Activated naive CD4-positive, alpha-beta T cell treated with anti-CD3 and anti-CD28 coated beads, Interleukin-2, amount 10 ng/mL, durations not matched to agents 7 days and 5 days (primary cell): ENCODE measurements around the gene CDH12.
"Not testable (repeated sequence)": the region's sequence is repeated elsewhere in the genome, so short reads cannot be mapped to it uniquely, and the experiment has no call there.

ENCODE experiments used
- CTCF ChIA-PET: fragments of 350-600 bp; sonication (Branson Sonifier 250); formaldehyde crosslinking; loops from one replicate; lab custom pipeline; 2021; ENCODE audit warnings: antibody characterized with exemption; lab: Charles Lee
- DNase-seq: peaks from one replicate; pipeline ENCODE4 v3.0.0-alpha.2; 2020
- H3K27ac Mint-ChIP-seq: one replicate; pipeline ENCODE4 v1.8.0; 2021; ENCODE audit warnings: mild to moderate bottlenecking, moderate library complexity, mixed read lengths
- H3K27me3 Mint-ChIP-seq: one replicate; pipeline ENCODE4 v1.8.0; 2021; ENCODE audit warnings: mild to moderate bottlenecking, mixed read lengths
- H3K36me3 Mint-ChIP-seq: one replicate; pipeline ENCODE4 v1.8.0; 2021; ENCODE audit warnings: mixed read lengths
- H3K4me1 Mint-ChIP-seq: one replicate; pipeline ENCODE4 v1.8.0; 2021; ENCODE audit warnings: mixed read lengths
- H3K4me3 Mint-ChIP-seq: one replicate; pipeline ENCODE4 v1.8.0; 2021; ENCODE audit warnings: mild to moderate bottlenecking, moderate library complexity, mixed read lengths
- H3K9me3 Mint-ChIP-seq: one replicate; pipeline ENCODE4 v1.8.0; 2021; ENCODE audit warnings: mixed read lengths

The CDH12 gene

GRCh38 chr5:22837803-22838202, 15.3 kb downstream of the CDH12 start:
- Mint-ChIP-seq H3K27ac (no peak overlapping the region), H3K9me3 (peaks cover 8% of the 10 kb centered on the region), H3K36me3 (no peaks in the 10 kb centered on the region), H3K27me3 (no peaks in the 10 kb centered on the region), H3K4me1 (no peaks in the 10 kb centered on the region), H3K4me3 (no peak overlapping the region)
- no peak for DNase-seq
- CTCF ChIA-PET: no interaction called here

GRCh38 chr5:22835686-22836085, 17.5 kb downstream of the CDH12 start:
- CTCF ChIA-PET: no interaction called here
- no peak for DNase-seq
- H3K27ac Mint-ChIP-seq: no peak overlapping the region
- H3K36me3 Mint-ChIP-seq: no peaks in the 10 kb centered on the region
- no peaks in the 10 kb centered on the region for H3K27me3 Mint-ChIP-seq
- H3K4me1 Mint-ChIP-seq: no peaks in the 10 kb centered on the region
- no peak overlapping the region for H3K4me3 Mint-ChIP-seq
- H3K9me3 Mint-ChIP-seq: peaks cover 1% of the 10 kb centered on the region

- DNase-seq: no peak
- CTCF ChIA-PET: no interaction called here
- Mint-ChIP-seq H3K27ac (no peak overlapping the region), H3K4me3 (no peak overlapping the region), H3K4me1 (no peaks in the 10 kb centered on the region), H3K9me3 (peaks cover 9% of the 10 kb centered on the region), H3K36me3 (no peaks in the 10 kb centered on the region), H3K27me3 (no peaks in the 10 kb centered on the region)
These were observed 59.7 kb downstream of the CDH12 start for GRCh38 chr5:22793463-22793862.

- no peaks in the 10 kb centered on the region for H3K36me3 Mint-ChIP-seq
- H3K4me3 Mint-ChIP-seq: no peak overlapping the region
- H3K9me3 Mint-ChIP-seq: peaks cover 14% of the 10 kb centered on the region
- no peak for DNase-seq
- H3K4me1 Mint-ChIP-seq: no peaks in the 10 kb centered on the region
- no peaks in the 10 kb centered on the region for H3K27me3 Mint-ChIP-seq
- CTCF ChIA-PET: no interaction called here
- H3K27ac Mint-ChIP-seq: no peak overlapping the region
These were observed 65.3 kb downstream of the CDH12 start for GRCh38 chr5:22787807-22788206.

GRCh38 chr5:22787398-22787797, 65.7 kb downstream of the CDH12 start:
- Mint-ChIP-seq H3K4me3 (no peak overlapping the region), H3K27ac (no peak overlapping the region), H3K4me1 (no peaks in the 10 kb centered on the region)

GRCh38 chr5:22780756-22781155, 72.4 kb downstream of the CDH12 start:
- H3K27me3 Mint-ChIP-seq: no peaks in the 10 kb centered on the region
- peaks cover 7% of the 10 kb centered on the region for H3K9me3 Mint-ChIP-seq
- CTCF ChIA-PET: no interaction called here

More at GRCh38 chr5:22787398-22787797, 65.7 kb downstream of the CDH12 start:
- H3K9me3 Mint-ChIP-seq: peaks cover 14% of the 10 kb centered on the region
- H3K36me3 Mint-ChIP-seq: no peaks in the 10 kb centered on the region
- DNase-seq: no peak
- no peaks in the 10 kb centered on the region for H3K27me3 Mint-ChIP-seq
- CTCF ChIA-PET: no interaction called here

GRCh38 chr5:22779499-22779898, 73.6 kb downstream of the CDH12 start:
- H3K27ac Mint-ChIP-seq: no peak overlapping the region
- H3K27me3 Mint-ChIP-seq: no peaks in the 10 kb centered on the region
- H3K36me3 Mint-ChIP-seq: no peaks in the 10 kb centered on the region
- H3K4me3 Mint-ChIP-seq: no peak overlapping the region
- H3K9me3 Mint-ChIP-seq: peaks cover 5% of the 10 kb centered on the region
- no peak for DNase-seq
- CTCF ChIA-PET: no interaction called here
- H3K4me1 Mint-ChIP-seq: no peaks in the 10 kb centered on the region

More at GRCh38 chr5:22780756-22781155, 72.4 kb downstream of the CDH12 start:
- DNase-seq: no peak
- Mint-ChIP-seq H3K4me3 (no peak overlapping the region), H3K27ac (no peak overlapping the region), H3K36me3 (no peaks in the 10 kb centered on the region), H3K4me1 (no peaks in the 10 kb centered on the region)

- Mint-ChIP-seq H3K36me3 (no peaks in the 10 kb centered on the region), H3K27me3 (no peaks in the 10 kb centered on the region), H3K9me3 (peaks cover 10% of the 10 kb centered on the region), H3K4me3 (no peak overlapping the region), H3K4me1 (no peaks in the 10 kb centered on the region), H3K27ac (no peak overlapping the region)
- CTCF ChIA-PET: no interaction called here
- no peak for DNase-seq
These were observed 76.9 kb downstream of the CDH12 start for GRCh38 chr5:22776285-22776684.

GRCh38 chr5:22774214-22774613, 78.9 kb downstream of the CDH12 start:
- H3K4me1 Mint-ChIP-seq, CTCF ChIA-PET, H3K27ac Mint-ChIP-seq, H3K36me3 Mint-ChIP-seq, DNase-seq, H3K27me3 Mint-ChIP-seq, H3K9me3 Mint-ChIP-seq, H3K4me3 Mint-ChIP-seq: not testable (repeated sequence)

GRCh38 chr5:22764736-22765135, 88.4 kb downstream of the CDH12 start:
- Mint-ChIP-seq H3K36me3 (no peaks in the 10 kb centered on the region), H3K4me3 (no peak overlapping the region), H3K27me3 (no peaks in the 10 kb centered on the region), H3K9me3 (peaks cover 2% of the 10 kb centered on the region), H3K27ac (no peak overlapping the region), H3K4me1 (no peaks in the 10 kb centered on the region)
- no peak for DNase-seq
- CTCF ChIA-PET: no interaction called here

- Mint-ChIP-seq H3K4me3 (no peak overlapping the region), H3K27me3 (no peaks in the 10 kb centered on the region), H3K9me3 (peaks cover 5% of the 10 kb centered on the region), H3K27ac (no peak overlapping the region), H3K4me1 (no peaks in the 10 kb centered on the region), H3K36me3 (no peaks in the 10 kb centered on the region)
- no peak for DNase-seq
- CTCF ChIA-PET: no interaction called here
These were observed 95.4 kb downstream of the CDH12 start for GRCh38 chr5:22757776-22758175.

GRCh38 chr5:22754155-22754554, 99.0 kb downstream of the CDH12 start:
- CTCF ChIA-PET: no interaction called here

GRCh38 chr5:22751536-22751935, 101.6 kb downstream of the CDH12 start:
- Mint-ChIP-seq H3K36me3 (no peaks in the 10 kb centered on the region), H3K27me3 (no peaks in the 10 kb centered on the region), H3K4me1 (no peaks in the 10 kb centered on the region), H3K27ac (no peak overlapping the region), H3K4me3 (no peak overlapping the region), H3K9me3 (peaks cover 8% of the 10 kb centered on the region)
- DNase-seq: no peak
- CTCF ChIA-PET: no interaction called here

More at GRCh38 chr5:22754155-22754554, 99.0 kb downstream of the CDH12 start:
- no peaks in the 10 kb centered on the region for H3K4me1 Mint-ChIP-seq
- no peak for DNase-seq
- H3K27ac Mint-ChIP-seq: no peak overlapping the region
- no peaks in the 10 kb centered on the region for H3K36me3 Mint-ChIP-seq
- H3K4me3 Mint-ChIP-seq: no peak overlapping the region
- H3K9me3 Mint-ChIP-seq: peaks cover 8% of the 10 kb centered on the region
- no peaks in the 10 kb centered on the region for H3K27me3 Mint-ChIP-seq

- no peaks in the 10 kb centered on the region for H3K9me3 Mint-ChIP-seq
- no peaks in the 10 kb centered on the region for H3K4me1 Mint-ChIP-seq
- no peak for DNase-seq
- H3K36me3 Mint-ChIP-seq: no peaks in the 10 kb centered on the region
- no peak overlapping the region for H3K4me3 Mint-ChIP-seq
- CTCF ChIA-PET: no interaction called here
- no peak overlapping the region for H3K27ac Mint-ChIP-seq
- H3K27me3 Mint-ChIP-seq: no peaks in the 10 kb centered on the region
These were observed 116.6 kb downstream of the CDH12 start for GRCh38 chr5:22736443-22737003.

GRCh38 chr5:22734907-22735306, 118.2 kb downstream of the CDH12 start:
- DNase-seq: no peak
- H3K9me3 Mint-ChIP-seq: no peaks in the 10 kb centered on the region
- no peaks in the 10 kb centered on the region for H3K4me1 Mint-ChIP-seq
- H3K4me3 Mint-ChIP-seq: no peak overlapping the region
- H3K36me3 Mint-ChIP-seq: no peaks in the 10 kb centered on the region
- H3K27me3 Mint-ChIP-seq: no peaks in the 10 kb centered on the region
- no peak overlapping the region for H3K27ac Mint-ChIP-seq
- CTCF ChIA-PET: no interaction called here

- Mint-ChIP-seq H3K9me3 (no peaks in the 10 kb centered on the region), H3K27ac (no peak overlapping the region), H3K4me1 (no peaks in the 10 kb centered on the region), H3K36me3 (no peaks in the 10 kb centered on the region), H3K4me3 (no peak overlapping the region), H3K27me3 (no peaks in the 10 kb centered on the region)
- no peak for DNase-seq
- CTCF ChIA-PET: no interaction called here
These were observed 124.5 kb downstream of the CDH12 start for GRCh38 chr5:22728610-22729009.
